NB4 (cell line): ENCODE measurements around the gene CHCHD3.

Source experiments
- CTCF ChIP-seq: IDR thresholded peaks from one replicate; pipeline ENCODE4 v1.5.1; 2012; ENCODE audit warnings: low read depth, low read length
- MAX ChIP-seq: IDR thresholded peaks from 2 replicates; pipeline ENCODE4 v1.6.1; 2011; ENCODE audit warnings: low read depth, low read length
- POLR2A ChIP-seq: IDR thresholded peaks from 2 replicates; pipeline ENCODE4 v1.6.1; 2011; ENCODE audit warnings: mild to moderate bottlenecking; ENCODE audit not compliant: insufficient read length; ENCODE audit errors: extremely low read depth

GRCh38 chr7:132810561-132810960 is 271.3 kb downstream of the CHCHD3 start:
- TF ChIP-seq CTCF (no peak), POLR2A (no peak), MAX (no peak)
